ENCODE results near the gene ARHGAP21.
"Not testable (repeated sequence)": the region's sequence is repeated elsewhere in the genome, so short reads cannot be mapped to it uniquely, and the experiment has no call there.

The ARHGAP21 gene

GRCh38 chr10:24723788-24724380 is at the start of gene ARHGAP21:
Gene ARHGAP21, minus strand, starts transcription at chr10:24723887. Its CDS starts 1,988 bp downstream, at chr10:24721899.
- DNase-seq (ENCODE audit: low spot score): peak; percentile 55

- DNase-seq (ENCODE audit: low spot score): no peak
These were observed 48.4 kb upstream of the ARHGAP21 start for GRCh38 chr10:24771943-24772694.

GRCh38 chr10:24764991-24765390 is 41.3 kb upstream of the ARHGAP21 start:
- not testable (repeated sequence) for DNase-seq (ENCODE audit: low spot score)

GRCh38 chr10:24762966-24763623 is 39.4 kb upstream of the ARHGAP21 start:
- peak; percentile 52 for DNase-seq (ENCODE audit: low spot score)

GRCh38 chr10:24762161-24762924 is 38.7 kb upstream of the ARHGAP21 start:
- no peak for DNase-seq (ENCODE audit: low spot score)

GRCh38 chr10:24759672-24760071 is 36.0 kb upstream of the ARHGAP21 start:
- DNase-seq (ENCODE audit: low spot score): no peak

GRCh38 chr10:24758254-24758653 is 34.6 kb upstream of the ARHGAP21 start:
- not testable (repeated sequence) for DNase-seq (ENCODE audit: low spot score)

- DNase-seq (ENCODE audit: low spot score): no peak
These were observed 32.6 kb upstream of the ARHGAP21 start for GRCh38 chr10:24756283-24756682.

- DNase-seq (ENCODE audit: low spot score): no peak
These were observed 28.0 kb upstream of the ARHGAP21 start for GRCh38 chr10:24751716-24752115.

- no peak for DNase-seq (ENCODE audit: low spot score)
These were observed 27.0 kb upstream of the ARHGAP21 start for GRCh38 chr10:24750695-24751094.

GRCh38 chr10:24748214-24748613 is 24.5 kb upstream of the ARHGAP21 start:
- DNase-seq (ENCODE audit: low spot score): no peak

- DNase-seq (ENCODE audit: low spot score): no peak
These were observed 21.3 kb upstream of the ARHGAP21 start for GRCh38 chr10:24744946-24745345.

GRCh38 chr10:24740714-24741113 is 17.0 kb upstream of the ARHGAP21 start:
- no peak for DNase-seq (ENCODE audit: low spot score)

- no peak for DNase-seq (ENCODE audit: low spot score)
These were observed 13.3 kb upstream of the ARHGAP21 start for GRCh38 chr10:24737001-24737400.

GRCh38 chr10:24731942-24732341 is 8.3 kb upstream of the ARHGAP21 start:
- DNase-seq (ENCODE audit: low spot score): no peak

- no peak for DNase-seq (ENCODE audit: low spot score)
These were observed 7.1 kb upstream of the ARHGAP21 start for GRCh38 chr10:24730811-24731210.

GRCh38 chr10:24727786-24728185 is 4.1 kb upstream of the ARHGAP21 start:
- DNase-seq (ENCODE audit: low spot score): no peak

GRCh38 chr10:24726626-24727025 is 2.9 kb upstream of the ARHGAP21 start:
- no peak for DNase-seq (ENCODE audit: low spot score)

- DNase-seq (ENCODE audit: low spot score): not testable (repeated sequence)
These were observed 2.3 kb upstream of the ARHGAP21 start for GRCh38 chr10:24726029-24726428.

- peak; percentile 94 for DNase-seq (ENCODE audit: low spot score)
These were observed 918 bp upstream of the ARHGAP21 start for GRCh38 chr10:24724381-24725228.

- DNase-seq (ENCODE audit: low spot score): peak; percentile 23
These were observed 300 bp downstream of the ARHGAP21 start for GRCh38 chr10:24723386-24723787.

Measured in HuH-7.5 (cell line).